Panc1 (cell line): ENCODE measurements around the gene ACTA2.

Experiments used
- POLR2AphosphoS5 ChIP-seq: IDR thresholded peaks from 2 replicates; pipeline ENCODE4 v1.6.1; 2012; ENCODE audit warnings: mild to moderate bottlenecking, low read depth, low read length, moderate library complexity
- SIN3A ChIP-seq: IDR thresholded peaks from 2 replicates; pipeline ENCODE4 v1.6.1; 2012; ENCODE audit warnings: low read depth, mild to moderate bottlenecking, low read length, moderate library complexity, borderline replicate concordance; ENCODE audit not compliant: insufficient read depth
- TF ChIP-seq, protein P1 (sequence below): fragments of 450-650 bp; IDR thresholded peaks from 2 replicates; pipeline ENCODE4 v1.5.1; 2017; ENCODE audit warnings: mild to moderate bottlenecking

DNA sequence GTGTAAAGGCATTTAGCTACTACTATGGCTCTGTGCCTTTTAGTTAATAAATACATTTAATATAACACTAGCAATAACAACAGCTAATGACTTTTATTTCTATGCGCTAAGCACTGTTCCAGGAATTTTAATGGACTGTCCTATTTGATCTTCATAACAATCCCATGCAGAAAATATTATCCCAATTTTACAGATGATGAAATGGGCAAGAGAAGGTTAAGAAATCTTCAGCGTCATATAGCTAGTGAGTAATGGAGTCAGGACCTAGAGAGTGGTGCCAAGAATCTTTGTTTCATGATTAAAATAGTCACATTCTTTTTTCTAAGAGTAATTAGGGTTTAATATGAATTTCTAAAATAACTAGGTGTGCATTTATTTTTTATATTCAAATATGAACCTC is 32.4 kb downstream of the ACTA2 start:
- TF ChIP-seq, protein P1, sequence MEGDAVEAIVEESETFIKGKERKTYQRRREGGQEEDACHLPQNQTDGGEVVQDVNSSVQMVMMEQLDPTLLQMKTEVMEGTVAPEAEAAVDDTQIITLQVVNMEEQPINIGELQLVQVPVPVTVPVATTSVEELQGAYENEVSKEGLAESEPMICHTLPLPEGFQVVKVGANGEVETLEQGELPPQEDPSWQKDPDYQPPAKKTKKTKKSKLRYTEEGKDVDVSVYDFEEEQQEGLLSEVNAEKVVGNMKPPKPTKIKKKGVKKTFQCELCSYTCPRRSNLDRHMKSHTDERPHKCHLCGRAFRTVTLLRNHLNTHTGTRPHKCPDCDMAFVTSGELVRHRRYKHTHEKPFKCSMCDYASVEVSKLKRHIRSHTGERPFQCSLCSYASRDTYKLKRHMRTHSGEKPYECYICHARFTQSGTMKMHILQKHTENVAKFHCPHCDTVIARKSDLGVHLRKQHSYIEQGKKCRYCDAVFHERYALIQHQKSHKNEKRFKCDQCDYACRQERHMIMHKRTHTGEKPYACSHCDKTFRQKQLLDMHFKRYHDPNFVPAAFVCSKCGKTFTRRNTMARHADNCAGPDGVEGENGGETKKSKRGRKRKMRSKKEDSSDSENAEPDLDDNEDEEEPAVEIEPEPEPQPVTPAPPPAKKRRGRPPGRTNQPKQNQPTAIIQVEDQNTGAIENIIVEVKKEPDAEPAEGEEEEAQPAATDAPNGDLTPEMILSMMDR: no peak
- TF ChIP-seq SIN3A (no peak), POLR2AphosphoS5 (no peak)
